GM19193 (cell line): ENCODE data around the gene OR3A2.

Experiments
- POLR2A ChIP-seq: IDR thresholded peaks from 4 replicates; pipeline ENCODE4 v1.6.1; 2011; ENCODE audit not compliant: insufficient read depth, insufficient read length; ENCODE audit errors: extremely low read depth

OR3A2 gene

GRCh38 chr17:3295632-3296031, 90.5 kb downstream of the OR3A2 start:
- TF ChIP-seq POLR2A: no peak

- no peak for TF ChIP-seq POLR2A
These were observed 103.2 kb downstream of the OR3A2 start for GRCh38 chr17:3282901-3283300.

DNA sequence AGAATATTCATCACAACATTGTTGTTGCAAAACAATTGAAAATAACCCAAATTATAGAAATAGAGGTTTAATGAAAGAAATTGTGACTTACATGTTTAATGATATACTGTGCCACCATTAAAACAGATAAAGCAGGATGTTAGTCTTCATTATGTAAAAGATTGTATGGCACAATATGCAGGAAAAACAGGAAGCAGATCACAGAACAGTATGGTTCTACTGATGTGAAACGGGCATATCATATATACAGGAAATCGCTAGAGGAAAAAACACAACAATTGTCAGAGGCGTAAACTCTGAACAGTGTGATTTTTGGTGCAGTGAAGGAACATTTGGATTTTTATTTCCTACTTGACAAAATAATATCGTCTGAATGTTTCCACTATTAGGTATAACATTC, 110.0 kb downstream of the OR3A2 start:
- TF ChIP-seq POLR2A: no peak

GRCh38 chr17:3271072-3271848, 114.8 kb downstream of the OR3A2 start:
- no peak for TF ChIP-seq POLR2A

- no peak for TF ChIP-seq POLR2A
These were observed 125.5 kb downstream of the OR3A2 start for GRCh38 chr17:3260600-3260999.

DNA sequence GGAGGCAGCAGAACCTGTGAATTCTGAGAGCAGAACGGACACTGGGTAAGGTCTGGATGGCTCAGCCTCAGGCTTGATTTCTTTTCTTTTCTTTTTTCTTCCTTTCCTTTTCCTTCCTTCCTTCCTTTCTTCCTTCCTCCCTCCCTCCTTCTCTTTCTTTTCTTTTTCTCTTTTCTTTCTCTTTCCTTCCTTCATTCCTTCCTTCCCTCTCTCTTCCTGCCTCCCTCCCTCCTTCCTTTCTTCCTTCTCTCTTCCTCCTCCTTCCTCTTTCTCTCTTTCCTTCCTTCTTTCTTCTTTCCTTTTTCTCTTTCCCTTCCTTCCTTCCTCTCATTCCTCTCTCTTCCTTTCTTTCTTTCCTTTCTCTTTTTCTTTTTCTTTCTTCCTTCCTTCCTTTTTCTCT, 125.9 kb downstream of the OR3A2 start:
- TF ChIP-seq POLR2A: no peak

GRCh38 chr17:3256575-3256974, 129.5 kb downstream of the OR3A2 start:
- TF ChIP-seq POLR2A: no peak
